Stimulated activated naive B cell treated with anti-CD40 and anti-IgM and Interleukin-4, amounts not matched to agents 10 μg/mL and 1 μg/mL and 100 μg/mL, for 72 hours (primary cell): ENCODE results near the gene NPIPA1.
"Not testable (repeated sequence)": the region's sequence is repeated elsewhere in the genome, so short reads cannot be mapped to it uniquely, and the experiment has no call there.

Experiments used
- ATAC-seq, 2 donors: fragments of 150-1000 bp; cut with Tn5 transposase; replicated peaks; 2 replicates each; pipeline ENCODE4 v1.10.0; 2021; ENCODE audit warnings: moderate library complexity in 1 of 2
- DNase-seq: peaks from one replicate; pipeline ENCODE4 v3.0.0; 2021
- H3K27ac Mint-ChIP-seq: one replicate; pipeline ENCODE4 v1.8.0; 2022; ENCODE audit warnings: mild to moderate bottlenecking, mixed read lengths
- H3K27me3 Mint-ChIP-seq, 2 donors: one replicate each; pipeline ENCODE4 v1.8.0; 2022; ENCODE audit warnings: mixed read lengths in 2 of 2
- H3K36me3 Mint-ChIP-seq, 2 donors: one replicate each; pipeline ENCODE4 v1.8.0; 2022; ENCODE audit warnings: mixed read lengths in 2 of 2, mild to moderate bottlenecking in 1 of 2
- H3K4me1 Mint-ChIP-seq, 2 donors: one replicate each; pipeline ENCODE4 v1.8.0; 2022; ENCODE audit warnings: mixed read lengths in 2 of 2, mild to moderate bottlenecking in 1 of 2
- H3K4me3 Mint-ChIP-seq, 2 donors: one replicate each; pipeline ENCODE4 v1.8.0; 2022; ENCODE audit warnings: mild to moderate bottlenecking in 2 of 2, mixed read lengths in 2 of 2, moderate library complexity in 1 of 2
- H3K9me3 Mint-ChIP-seq, 2 donors: one replicate each; pipeline ENCODE4 v1.8.0; 2022; ENCODE audit warnings: mixed read lengths in 2 of 2, mild to moderate bottlenecking in 1 of 2

The NPIPA1 gene

DNA sequence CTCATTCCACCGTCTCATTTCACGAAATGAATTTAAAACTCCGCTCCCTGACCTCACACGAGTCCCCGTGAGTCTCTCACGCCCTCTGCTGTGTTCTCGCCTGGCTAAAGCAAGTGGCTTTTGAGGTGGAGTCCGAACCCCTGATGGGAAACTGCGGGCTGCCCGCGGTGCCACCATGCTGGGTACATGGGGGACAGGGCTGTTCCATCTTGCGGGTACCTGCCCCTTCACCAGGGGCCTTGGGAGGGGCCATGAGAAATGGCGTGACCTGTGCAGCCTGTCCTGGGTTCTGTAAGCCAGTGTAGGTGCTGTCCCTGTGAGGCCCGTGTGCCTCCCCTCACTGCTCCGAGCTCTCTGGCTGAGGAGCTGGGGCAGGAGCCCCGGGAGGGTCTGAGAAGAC, 14.3 kb upstream of the NPIPA1 start:
- H3K4me1 Mint-ChIP-seq, H3K4me3 Mint-ChIP-seq, H3K9me3 Mint-ChIP-seq, H3K36me3 Mint-ChIP-seq, DNase-seq, ATAC-seq, H3K27me3 Mint-ChIP-seq, H3K27ac Mint-ChIP-seq: not testable (repeated sequence)

DNA sequence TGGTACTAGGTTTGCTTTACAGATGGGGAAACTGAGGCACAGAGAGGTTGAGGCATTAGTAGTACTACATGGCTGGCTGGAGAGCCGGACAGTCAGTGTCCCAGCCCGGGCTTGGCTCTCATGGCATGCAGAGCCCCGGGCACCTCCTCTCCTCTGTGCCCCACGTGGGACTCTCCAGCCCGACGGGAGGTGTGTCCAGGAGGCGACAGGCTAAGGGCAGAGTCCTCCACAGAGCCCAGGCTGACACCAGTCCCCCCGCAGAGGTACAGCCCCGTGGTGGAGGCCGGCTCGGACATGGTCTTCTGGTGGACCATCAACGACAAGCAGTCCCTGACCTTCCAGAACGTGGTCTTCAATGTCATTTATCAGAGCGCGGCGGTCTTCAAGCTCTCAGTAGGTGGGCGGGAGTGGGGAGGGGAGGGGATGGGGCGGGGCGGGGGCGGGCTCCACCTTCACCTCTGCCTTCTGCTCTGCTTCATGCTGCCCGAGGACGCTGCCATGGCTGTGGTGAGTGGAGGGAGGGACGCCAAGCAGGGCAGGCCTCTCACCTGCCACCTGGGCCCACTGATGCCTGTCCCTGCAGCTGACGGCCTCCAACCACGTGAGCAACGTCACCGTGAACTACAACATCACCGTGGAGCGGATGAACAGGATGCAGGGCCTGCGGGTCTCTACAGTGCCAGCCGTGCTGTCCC, 13.7 kb upstream of the NPIPA1 start:
- H3K27ac Mint-ChIP-seq, H3K4me3 Mint-ChIP-seq, H3K27me3 Mint-ChIP-seq, ATAC-seq, H3K4me1 Mint-ChIP-seq, H3K9me3 Mint-ChIP-seq, DNase-seq, H3K36me3 Mint-ChIP-seq: not testable (repeated sequence)

DNA sequence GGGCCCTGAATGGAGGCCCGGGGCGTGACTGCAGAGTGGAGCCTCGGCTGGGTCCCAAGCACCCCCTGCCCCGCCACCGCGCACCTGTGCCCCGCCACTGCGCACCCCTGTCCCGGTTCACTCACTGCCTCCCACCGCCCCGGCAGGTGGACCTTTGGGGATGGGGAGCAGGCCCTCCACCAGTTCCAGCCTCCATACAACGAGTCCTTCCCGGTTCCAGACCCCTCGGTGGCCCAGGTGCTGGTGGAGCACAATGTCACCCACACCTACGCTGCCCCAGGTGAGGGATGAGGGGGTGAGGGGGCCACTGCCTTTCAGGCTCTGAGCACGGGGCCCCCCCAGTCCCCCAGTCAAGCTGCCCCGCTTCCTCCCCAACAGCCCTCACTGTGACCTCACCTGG, 12.9 kb upstream of the NPIPA1 start:
- DNase-seq, H3K27me3 Mint-ChIP-seq, H3K27ac Mint-ChIP-seq, H3K36me3 Mint-ChIP-seq, H3K9me3 Mint-ChIP-seq, H3K4me3 Mint-ChIP-seq, ATAC-seq, H3K4me1 Mint-ChIP-seq: not testable (repeated sequence)

- H3K9me3 Mint-ChIP-seq, H3K36me3 Mint-ChIP-seq, DNase-seq, ATAC-seq, H3K27me3 Mint-ChIP-seq, H3K27ac Mint-ChIP-seq, H3K4me1 Mint-ChIP-seq, H3K4me3 Mint-ChIP-seq: not testable (repeated sequence)
Observed at GRCh38 chr16:14924982-14925381, 12.3 kb upstream of the NPIPA1 start.

DNA sequence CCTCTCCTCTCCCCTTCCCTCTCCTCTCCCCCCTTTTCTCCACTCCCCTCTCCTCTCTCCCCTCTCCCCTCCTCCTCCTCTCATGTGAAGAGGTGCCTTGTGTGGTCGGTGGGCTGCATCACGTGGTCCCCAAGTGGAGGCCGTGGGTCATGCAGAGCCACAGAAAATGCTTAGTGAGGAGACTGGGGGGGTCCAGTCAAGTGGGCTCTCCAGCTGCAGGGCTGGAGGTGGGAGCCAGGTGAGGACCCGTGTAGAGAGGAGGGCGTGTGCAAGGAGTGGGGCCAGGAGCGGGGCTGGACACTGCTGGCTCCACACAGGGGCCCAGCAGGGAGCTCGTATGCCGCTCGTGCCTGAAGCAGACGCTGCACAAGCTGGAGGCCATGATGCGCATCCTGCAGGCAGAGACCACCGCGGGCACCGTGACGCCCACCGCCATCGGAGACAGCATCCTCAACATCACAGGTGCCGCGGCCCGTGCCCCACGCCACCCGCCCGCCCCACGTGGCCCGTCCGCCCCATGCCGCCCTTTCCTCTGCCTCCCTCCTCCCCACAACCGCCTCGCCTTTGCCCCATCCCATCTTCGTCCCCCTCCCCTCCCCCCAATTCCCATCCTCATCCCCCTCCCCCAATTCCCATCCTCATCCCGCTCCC, 9.1 kb upstream of the NPIPA1 start:
- H3K27me3 Mint-ChIP-seq, H3K9me3 Mint-ChIP-seq, H3K4me3 Mint-ChIP-seq, H3K36me3 Mint-ChIP-seq, H3K4me1 Mint-ChIP-seq, DNase-seq: not testable (repeated sequence)
- ATAC-seq, result peak; percentile 25 to 29
- H3K27ac Mint-ChIP-seq, result peak overlapping the region; percentile 26

GRCh38 chr16:14929176-14929575, 8.1 kb upstream of the NPIPA1 start:
- H3K9me3 Mint-ChIP-seq, DNase-seq, H3K4me3 Mint-ChIP-seq: not testable (repeated sequence)

DNA sequence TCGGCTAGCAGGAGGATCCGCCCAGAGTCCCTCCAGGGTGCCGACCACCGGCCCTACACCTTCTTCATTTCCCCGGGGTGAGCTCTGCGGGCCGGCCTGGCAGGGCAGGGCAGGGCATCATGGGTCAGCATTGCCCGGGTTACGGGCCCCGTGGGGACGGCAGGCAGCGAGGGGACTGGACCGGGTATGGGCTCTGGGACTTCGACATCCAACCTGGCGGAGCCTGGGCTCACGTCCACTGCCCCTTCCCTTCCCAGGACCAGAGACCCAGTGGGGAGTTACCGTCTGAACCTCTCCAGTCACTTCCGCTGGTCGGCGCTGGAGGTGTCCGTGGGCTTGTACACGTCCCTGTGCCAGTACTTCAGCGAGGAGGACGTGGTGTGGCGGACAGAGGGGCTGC, 7.0 kb upstream of the NPIPA1 start:
- not testable (repeated sequence) for H3K27me3 Mint-ChIP-seq, DNase-seq, H3K27ac Mint-ChIP-seq, H3K4me3 Mint-ChIP-seq, H3K9me3 Mint-ChIP-seq, H3K36me3 Mint-ChIP-seq, ATAC-seq, H3K4me1 Mint-ChIP-seq

More at GRCh38 chr16:14929176-14929575, 8.1 kb upstream of the NPIPA1 start:
- not testable (repeated sequence) for H3K4me1 Mint-ChIP-seq, H3K27ac Mint-ChIP-seq, H3K36me3 Mint-ChIP-seq, H3K27me3 Mint-ChIP-seq, ATAC-seq

DNA sequence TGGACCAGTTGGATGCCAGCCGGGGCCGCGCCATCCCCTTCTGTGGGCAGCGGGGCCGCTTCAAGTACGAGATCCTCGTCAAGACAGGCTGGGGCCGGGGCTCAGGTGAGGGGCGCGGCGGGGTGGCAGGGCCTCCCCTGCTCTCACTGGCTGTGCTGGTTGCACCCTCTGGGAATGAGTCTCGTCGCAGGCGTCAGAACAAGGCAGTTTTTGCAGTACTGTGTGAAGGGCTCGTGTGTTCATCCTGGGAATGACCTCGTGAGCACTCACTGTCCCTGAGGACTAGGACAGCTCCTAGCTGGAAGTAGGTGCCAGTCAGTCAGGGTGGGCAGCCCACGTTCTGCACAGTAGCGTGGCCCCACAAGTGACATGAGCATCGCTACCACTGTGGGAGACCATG, 6.3 kb upstream of the NPIPA1 start:
- H3K9me3 Mint-ChIP-seq, DNase-seq, H3K36me3 Mint-ChIP-seq: not testable (repeated sequence)

DNA sequence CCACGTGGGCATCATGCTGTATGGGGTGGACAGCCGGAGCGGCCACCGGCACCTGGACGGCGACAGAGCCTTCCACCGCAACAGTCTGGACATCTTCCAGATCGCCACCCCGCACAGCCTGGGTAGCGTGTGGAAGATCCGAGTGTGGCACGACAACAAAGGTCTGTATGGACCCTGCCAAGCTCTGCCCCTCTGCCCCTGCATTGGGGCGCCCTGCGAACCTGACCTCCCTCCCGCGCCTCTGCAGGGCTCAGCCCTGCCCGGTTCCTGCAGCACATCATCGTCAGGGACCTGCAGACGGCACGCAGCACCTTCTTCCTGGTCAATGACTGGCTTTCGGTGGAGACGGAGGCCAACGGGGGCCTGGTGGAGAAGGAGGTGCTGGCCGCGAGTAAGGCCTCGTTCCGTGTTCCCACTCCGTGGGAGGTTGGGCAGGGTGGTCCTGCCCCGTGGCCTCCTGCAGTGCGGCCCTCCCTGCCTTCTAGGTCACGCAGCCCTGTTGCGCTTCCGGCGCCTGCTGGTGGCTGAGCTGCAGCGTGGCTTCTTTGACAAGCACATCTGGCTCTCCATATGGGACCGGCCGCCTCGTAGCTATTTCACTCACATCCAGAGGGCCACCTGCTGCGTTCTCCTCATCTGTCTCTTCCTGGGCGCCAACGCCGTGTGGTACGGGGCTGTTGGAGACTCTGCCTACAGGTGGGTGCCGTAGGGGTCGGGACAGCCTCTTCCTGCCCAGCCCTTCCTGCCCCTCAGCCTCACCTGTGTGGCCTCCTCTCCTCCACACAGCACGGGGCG, 4.5 kb upstream of the NPIPA1 start:
- ATAC-seq, result not testable (repeated sequence)

More for the DNA sequence above, 6.3 kb upstream of the NPIPA1 start:
- H3K27me3 Mint-ChIP-seq, ATAC-seq, H3K27ac Mint-ChIP-seq, H3K4me1 Mint-ChIP-seq, H3K4me3 Mint-ChIP-seq: not testable (repeated sequence)

DNA sequence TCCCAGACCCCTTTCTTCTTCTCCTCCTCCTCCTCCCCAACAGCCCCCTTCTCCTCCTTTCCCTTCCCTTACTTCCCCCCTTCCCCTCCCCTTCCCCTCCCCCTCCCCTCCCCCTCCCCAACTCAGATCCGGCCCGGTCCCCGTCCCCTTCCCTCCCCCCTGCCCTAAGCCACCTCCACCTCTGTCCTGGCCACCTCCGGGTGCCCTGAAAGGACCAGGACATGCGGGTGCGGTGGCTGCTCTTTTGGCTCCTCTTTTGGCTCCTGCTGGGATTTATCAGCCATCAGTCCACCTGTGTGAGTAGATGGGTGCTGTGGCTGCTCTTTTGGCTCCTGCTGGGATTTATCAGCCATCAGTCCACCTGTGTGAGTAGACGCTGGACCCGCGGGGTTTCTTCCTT, 751 bp downstream of the NPIPA1 start:
- H3K9me3 Mint-ChIP-seq, H3K36me3 Mint-ChIP-seq, H3K27me3 Mint-ChIP-seq, H3K4me1 Mint-ChIP-seq, ATAC-seq, H3K4me3 Mint-ChIP-seq, H3K27ac Mint-ChIP-seq, DNase-seq: not testable (repeated sequence)

More for the DNA sequence above, 4.5 kb upstream of the NPIPA1 start:
- DNase-seq, H3K4me3 Mint-ChIP-seq, H3K27me3 Mint-ChIP-seq, H3K36me3 Mint-ChIP-seq, H3K27ac Mint-ChIP-seq, H3K9me3 Mint-ChIP-seq, H3K4me1 Mint-ChIP-seq: not testable (repeated sequence)

GRCh38 chr16:14942686-14943085, 5.4 kb downstream of the NPIPA1 start:
- not testable (repeated sequence) for H3K36me3 Mint-ChIP-seq, H3K4me3 Mint-ChIP-seq, H3K9me3 Mint-ChIP-seq, H3K27ac Mint-ChIP-seq, H3K4me1 Mint-ChIP-seq, ATAC-seq, H3K27me3 Mint-ChIP-seq, DNase-seq

- Mint-ChIP-seq H3K27me3 (peaks cover 0 to 2% of the 10 kb centered on the region in 2 donors), H3K4me3 (no peak overlapping the region), H3K4me1 (peaks cover 0 to 5% of the 10 kb centered on the region in 2 donors), H3K9me3 (no peaks in the 10 kb centered on the region), H3K36me3 (no peaks in the 10 kb centered on the region), H3K27ac (no peak overlapping the region)
- DNase-seq (no peak), ATAC-seq (no peak)
Observed at GRCh38 chr16:14955546-14956231, 18.4 kb downstream of the NPIPA1 start.

DNA sequence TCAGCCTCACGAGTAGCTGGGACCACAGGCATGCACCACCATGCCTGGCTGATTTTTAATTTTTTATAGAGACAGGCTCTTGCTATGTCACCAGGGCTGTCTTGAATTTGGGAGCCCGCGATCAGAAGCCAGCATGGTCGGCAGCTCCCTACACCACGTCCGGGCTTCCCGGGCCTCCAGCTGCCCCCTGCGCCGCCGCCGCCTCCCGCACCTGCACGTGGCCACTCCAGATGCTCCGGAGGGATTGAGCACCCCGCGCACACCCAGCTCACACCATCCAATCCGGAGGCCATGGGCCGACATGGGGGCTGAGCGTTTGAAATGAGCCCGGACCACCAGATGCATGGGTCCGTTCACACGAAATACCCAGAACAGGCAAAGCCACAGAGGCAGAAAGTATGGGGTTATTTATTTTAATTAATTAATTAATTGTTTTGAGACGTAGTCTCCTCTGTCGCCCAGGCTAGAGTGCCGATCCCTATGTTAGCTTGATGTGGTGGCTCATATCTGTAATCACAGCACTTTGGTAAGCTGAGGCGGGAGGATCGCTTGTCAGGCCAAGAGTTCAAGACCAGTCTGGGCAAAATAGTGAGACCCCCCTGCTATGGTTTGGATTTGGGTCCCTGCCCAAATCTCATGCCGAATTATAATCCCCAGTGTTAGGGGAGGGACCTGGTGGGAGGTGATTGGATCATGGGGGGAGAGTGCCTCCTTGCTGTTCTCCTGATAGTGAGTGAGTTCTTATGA, 20.5 kb downstream of the NPIPA1 start:
- Mint-ChIP-seq H3K27ac (no peak overlapping the region), H3K9me3 (peaks cover 0 to under 1% of the 10 kb centered on the region in 2 donors), H3K4me3 (no peak overlapping the region), H3K27me3 (peaks cover 3 to 13% of the 10 kb centered on the region in 2 donors), H3K36me3 (peaks cover 0 to under 1% of the 10 kb centered on the region in 2 donors), H3K4me1 (peaks cover 0 to 5% of the 10 kb centered on the region in 2 donors)
- ATAC-seq (no peak), DNase-seq (no peak)

- H3K27ac Mint-ChIP-seq, result no peak overlapping the region
- no peak for DNase-seq
- peaks cover 8 to 18% of the 10 kb centered on the region in 2 donors for H3K27me3 Mint-ChIP-seq
- no peak for ATAC-seq
- H3K4me1 Mint-ChIP-seq, result peaks cover 0 to 5% of the 10 kb centered on the region in 2 donors
- peaks cover 2 to 3% of the 10 kb centered on the region in 2 donors for H3K9me3 Mint-ChIP-seq
- peaks cover 1 to 3% of the 10 kb centered on the region in 2 donors for H3K36me3 Mint-ChIP-seq
- H3K4me3 Mint-ChIP-seq, result no peak overlapping the region
Observed at GRCh38 chr16:14958323-14958600, 21.0 kb downstream of the NPIPA1 start.
